GM18499 (cell line): Measurements from ENCODE around the gene NBEAL2.
"Not testable (repeated sequence)": the region's sequence is repeated elsewhere in the genome, so short reads cannot be mapped to it uniquely, and the experiment has no call there.

Experiments
- ATAC-seq: cut with Tn5 transposase; IDR thresholded peaks from one replicate; pipeline ENCODE4 v1.9.1; 2021; ENCODE audit warnings: moderate number of reproducible peaks; ENCODE audit not compliant: insufficient read depth, unreplicated experiment

Gene NBEAL2

DNA sequence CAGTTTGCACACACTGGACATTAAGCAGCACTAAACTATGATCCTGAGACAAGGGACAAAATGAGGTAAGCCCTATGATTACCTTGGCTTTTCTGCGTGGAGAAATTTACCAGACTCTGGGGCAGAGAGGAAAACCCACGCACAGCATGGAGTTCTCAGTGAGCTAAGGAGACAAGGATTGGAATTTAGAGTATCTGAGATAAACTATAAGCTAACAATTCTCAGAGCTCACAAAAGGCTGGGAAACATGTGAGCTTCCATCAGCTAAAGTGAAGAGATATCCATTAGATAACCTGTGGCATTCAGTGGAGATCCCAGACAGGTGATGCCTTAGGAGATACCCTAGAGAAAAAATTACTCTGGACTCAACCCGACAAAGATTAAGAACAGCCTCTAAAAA is 48.7 kb downstream of the NBEAL2 start:
- no peak for ATAC-seq

DNA sequence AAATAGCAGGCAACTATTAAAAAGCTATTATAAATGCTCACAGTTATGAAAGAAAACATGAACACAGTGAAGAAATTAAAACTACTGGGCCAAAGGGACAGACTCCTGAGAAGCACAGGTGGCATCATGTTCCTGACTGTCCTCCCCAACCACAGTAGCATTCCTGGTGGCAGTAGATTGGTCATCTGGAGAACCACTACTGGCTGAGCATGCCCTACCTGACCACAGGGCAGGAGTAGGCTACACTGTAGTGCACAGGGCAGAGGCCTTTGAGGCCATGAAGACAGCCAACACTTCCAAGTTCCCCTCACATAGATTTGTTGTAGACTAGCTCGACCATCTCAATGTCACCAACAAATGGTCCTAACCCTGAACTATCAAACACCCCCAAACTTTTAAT is 49.2 kb downstream of the NBEAL2 start:
- ATAC-seq: no peak

DNA sequence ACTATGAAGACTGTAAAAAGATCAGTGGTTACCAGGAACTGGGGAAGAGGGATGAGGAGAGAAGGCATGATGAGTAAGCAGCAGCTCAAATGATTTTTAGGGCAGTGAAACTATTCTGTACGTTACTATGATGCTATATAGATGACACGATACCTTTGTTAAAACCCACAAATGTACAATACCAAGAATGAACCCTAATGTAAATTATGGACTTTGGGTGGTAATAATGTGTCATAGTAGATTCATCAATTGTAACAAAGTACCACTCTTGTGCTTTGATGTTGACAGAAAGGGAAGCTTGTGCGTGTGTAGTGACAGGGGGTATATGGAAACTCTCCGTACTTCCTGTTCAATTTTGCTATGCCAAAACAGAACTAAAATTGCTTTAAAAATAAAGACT is 51.6 kb downstream of the NBEAL2 start:
- not testable (repeated sequence) for ATAC-seq

DNA sequence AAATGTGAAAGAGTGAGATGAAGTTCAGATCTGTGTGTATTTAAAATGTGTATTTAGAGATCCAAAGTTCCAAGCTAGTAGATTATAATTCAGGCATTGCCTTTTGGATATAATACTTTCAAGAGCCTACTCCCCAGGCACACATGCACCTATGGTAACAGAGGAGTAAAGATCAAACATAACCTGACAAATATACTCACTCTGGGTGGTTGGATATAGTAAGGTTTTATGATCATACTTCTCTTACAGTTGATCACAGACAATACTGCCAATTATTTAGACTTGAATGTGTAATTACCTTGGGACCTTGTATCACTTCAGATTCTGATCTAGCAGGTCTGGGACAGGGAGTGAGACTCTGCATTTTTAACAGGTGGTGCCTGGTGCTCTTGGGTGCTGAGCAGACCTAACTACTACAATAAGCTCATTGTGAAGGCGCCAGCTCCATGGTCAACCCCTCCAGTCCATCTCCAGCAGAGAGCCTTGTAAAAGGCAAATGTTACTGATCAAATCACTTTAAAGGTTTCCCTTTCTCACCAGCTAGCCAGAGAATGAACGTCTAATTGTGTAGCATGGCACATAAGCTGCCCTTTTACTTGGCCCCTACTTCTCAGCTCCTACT is 55.5 kb downstream of the NBEAL2 start:
- no peak for ATAC-seq

DNA sequence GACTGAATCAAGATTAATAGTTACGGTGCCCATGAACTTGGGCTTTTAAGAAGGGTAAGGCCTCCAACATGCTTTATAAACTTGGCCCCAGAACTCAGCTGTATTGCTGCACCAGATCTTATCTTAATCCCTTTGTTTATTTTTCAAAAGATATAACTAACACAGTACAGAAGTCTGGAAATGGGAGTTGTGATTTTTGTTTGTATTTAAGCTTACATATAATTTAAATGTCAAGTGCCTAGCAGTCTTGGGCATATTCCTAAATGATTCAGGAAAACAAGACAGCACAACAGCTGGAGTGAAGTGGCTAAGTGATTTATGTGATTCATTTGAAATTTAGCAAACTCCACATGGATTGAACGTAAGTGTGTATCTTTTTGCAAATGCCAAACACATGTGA is 56.2 kb downstream of the NBEAL2 start:
- ATAC-seq: no peak

DNA sequence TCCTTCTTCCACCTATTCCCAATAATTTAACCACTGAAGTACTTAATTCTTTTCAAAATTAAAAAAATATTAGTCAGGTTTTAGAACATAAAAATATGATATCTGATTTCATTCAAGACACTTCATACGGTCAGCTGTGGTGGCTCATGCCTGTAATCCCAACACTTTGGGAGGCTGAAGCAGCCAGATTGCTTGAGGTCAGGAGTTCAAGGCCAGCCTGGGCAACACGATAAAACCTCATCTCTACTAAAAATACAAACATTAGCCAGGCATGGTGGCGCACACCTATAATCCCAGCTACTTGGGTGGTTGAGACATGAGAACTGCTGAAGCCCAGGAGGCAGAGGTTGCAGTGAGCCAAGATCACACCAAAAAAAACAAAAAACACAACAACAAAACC is 56.7 kb downstream of the NBEAL2 start:
- no peak for ATAC-seq

DNA sequence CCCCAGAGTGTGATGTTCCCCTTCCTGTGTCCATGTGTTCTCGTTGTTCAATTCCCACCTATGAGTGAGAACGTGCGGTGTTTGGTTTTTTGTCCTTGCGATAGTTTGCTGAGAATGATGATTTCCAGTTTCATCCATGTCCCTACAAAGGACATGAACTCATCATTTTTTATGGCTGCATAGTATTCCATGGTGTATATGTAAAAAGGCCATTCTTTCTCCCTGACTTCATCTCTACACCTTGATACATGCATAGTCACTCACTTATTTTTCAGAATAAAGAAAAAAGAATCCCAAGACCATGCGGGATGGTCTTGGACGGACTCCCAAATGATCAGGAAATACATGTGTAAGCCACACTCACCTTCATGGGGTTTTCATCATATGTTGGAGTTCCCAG is 57.8 kb downstream of the NBEAL2 start:
- not testable (repeated sequence) for ATAC-seq

DNA sequence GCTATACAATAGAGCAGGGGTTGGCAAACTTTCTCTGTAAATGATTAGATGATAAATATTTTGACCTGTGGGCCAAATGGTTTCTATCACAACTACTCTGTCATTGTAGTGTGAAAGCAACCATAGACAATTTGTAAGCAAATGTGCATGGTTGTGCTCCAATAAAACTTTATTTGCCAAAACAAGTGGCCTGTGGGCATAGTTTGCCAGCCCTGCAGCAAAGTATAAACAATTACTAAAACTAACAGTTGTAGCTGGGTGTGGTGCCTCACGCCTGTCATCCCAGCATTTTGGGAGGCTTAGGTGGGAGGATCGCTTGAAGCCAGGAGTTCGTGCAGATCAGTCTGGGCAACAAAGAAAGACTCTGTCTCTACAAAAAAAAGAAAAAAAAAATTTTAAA is 61.6 kb downstream of the NBEAL2 start:
- ATAC-seq: no peak

DNA sequence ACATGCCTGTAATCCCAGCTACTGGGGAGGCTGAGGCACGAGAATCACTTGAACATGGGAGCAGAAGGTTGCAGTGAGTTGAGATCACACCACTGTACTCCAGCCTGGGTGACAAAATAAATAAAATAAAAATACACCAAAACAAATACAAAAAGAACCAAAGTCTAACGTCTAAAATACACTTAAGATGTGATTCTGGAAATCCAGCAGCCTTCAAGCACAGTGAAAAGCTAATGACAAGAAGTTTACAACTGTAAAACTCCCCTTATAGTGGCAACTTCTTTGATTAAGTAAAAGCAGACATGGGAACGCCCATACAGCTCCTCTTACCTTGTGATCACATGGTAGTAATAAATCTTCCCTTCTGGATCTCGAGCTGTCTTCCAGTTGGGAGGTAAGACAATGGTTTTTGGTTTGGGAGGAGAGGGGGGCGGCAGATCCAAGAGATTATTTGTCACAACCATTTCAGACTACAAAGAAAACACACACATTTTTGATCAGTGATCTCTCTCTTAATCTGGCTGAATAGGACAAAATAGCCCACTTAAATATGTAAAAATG is 62.8 kb downstream of the NBEAL2 start:
- ATAC-seq: no peak

DNA sequence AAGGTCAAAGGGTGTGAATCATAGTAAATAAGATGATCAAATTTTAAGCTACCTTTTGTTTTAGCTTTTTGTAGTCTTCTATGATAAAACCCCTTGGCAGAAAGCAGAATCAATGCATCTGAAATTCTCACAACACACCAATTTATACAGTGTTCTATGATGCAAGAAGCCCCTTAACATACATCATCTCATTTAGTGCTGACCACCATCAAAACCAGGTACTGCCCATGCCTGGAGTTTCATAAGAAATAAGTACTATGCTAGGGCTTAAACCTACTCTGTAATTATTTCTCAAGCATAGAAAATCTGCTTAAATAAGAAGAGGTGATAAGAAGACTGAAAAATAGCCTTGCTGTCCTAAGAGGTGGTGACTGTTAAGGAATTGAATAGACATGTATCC is 67.6 kb downstream of the NBEAL2 start:
- ATAC-seq: no peak

DNA sequence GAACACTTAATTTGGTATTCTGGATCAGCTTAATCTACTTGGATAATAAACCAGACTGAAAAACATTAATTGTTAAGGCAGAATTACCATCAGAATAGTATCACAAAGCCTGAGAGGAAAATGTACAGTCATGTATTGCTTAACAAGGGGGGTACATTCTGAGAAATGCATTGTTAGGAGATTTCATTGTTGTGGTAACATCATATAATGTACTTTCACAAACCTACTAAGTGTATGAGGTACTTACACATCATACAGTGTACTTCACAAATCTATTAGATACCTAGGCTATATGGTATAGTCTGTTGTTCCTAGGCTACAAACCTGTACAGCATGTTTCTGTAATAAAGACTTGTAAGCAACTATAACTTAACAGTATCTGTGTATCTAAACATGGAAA is 68.2 kb downstream of the NBEAL2 start:
- ATAC-seq: no peak

DNA sequence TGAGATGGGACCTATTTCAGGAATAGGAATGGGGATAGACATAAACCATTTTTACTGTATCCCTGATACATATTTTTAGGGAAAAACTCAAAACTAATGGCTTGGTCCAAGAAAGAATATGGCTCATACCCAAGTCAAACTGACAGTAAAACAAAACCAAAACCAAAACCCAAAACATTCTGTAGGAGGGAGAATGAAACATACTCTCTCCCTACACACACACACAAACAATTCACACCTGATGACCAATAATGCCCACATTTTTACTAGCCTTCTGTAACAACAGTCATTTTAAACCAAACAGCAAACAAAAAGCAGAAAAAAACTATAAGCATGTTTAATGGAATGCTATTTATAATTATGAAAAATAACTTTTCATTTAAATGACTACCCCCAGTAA is 74.9 kb downstream of the NBEAL2 start:
- no peak for ATAC-seq

DNA sequence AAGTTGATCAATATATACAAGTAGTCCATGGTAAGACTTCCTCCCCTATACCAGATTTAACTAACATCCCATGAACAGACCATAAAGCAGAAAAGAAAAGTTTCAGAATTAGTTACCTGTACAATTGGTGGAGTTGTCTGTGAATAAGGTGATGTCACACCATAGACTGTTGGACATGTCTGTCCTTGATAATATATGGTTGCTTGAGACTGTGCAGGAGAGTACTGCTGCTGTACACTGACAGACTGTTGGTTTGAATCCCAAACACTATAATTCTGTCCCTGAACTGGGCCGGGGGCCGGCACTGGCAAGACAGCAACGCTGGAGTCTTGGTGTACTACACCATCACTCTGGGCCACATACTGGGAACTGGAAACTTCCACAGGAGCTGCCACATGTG is 77.2 kb downstream of the NBEAL2 start:
- no peak for ATAC-seq

DNA sequence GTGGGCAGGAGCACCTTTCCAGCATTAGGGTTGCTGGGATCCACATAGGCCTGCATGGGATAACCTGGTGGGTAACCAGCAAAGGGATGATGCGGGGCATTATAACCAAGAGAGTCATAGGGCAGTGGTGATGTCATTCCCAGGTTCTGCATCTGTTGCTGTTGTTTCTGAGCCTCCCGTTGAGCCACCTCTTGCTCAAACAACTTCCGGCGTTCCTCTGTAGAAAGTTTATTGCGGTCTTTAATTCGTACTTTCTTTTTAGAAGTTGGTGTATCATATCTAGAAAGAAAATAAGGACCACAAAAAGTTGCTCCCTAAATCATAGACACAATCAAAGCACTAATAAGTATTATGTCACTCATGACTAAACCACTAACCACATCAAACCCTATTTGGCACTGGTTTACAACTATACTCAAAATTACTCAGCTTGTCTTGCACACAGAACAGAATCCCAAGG is 77.8 kb downstream of the NBEAL2 start:
- no peak for ATAC-seq
